Smooth muscle cell (in vitro differentiated cells): Measurements from ENCODE around the gene PSMF1. TPM values are rescaled to one million over a fixed set of nuclear protein-coding genes. Genes with fewer than 3 reads are reported as not detected.

Experiments
- DNase-seq: peaks from one replicate; lab custom pipeline; 2025; ENCODE audit not compliant: unreplicated experiment; lab: John Stamatoyannopoulos, UW
- H2AFZ ChIP-seq: fragments of 200-600 bp; sonication (generic); 2 replicates; pipeline ENCODE4 v1.6.0; 2016; ENCODE audit warnings: antibody characterized with exemption, low read depth, mild to moderate bottlenecking
- H3F3A ChIP-seq: fragments of 200-600 bp; sonication (generic); 2 replicates; pipeline ENCODE4 v1.6.0; 2017; ENCODE audit warnings: antibody characterized with exemption, low read depth
- H3K27ac ChIP-seq: fragments of 200-600 bp; sonication (generic); 2 replicates; pipeline ENCODE4 v1.5.1; 2016; ENCODE audit warnings: low read depth, mild to moderate bottlenecking
- H3K27me3 ChIP-seq: fragments of 200-600 bp; sonication (generic); 2 replicates; pipeline ENCODE4 v1.6.1; 2016; ENCODE audit warnings: low read depth, mild to moderate bottlenecking
- H3K36me3 ChIP-seq: fragments of 200-600 bp; sonication (generic); 2 replicates; pipeline ENCODE4 v1.5.1; 2016; ENCODE audit warnings: low read depth
- H3K4me1 ChIP-seq: fragments of 200-600 bp; sonication (generic); 2 replicates; pipeline ENCODE4 v1.5.1; 2016; ENCODE audit warnings: low read depth
- H3K4me2 ChIP-seq: fragments of 200-600 bp; sonication (generic); 2 replicates; pipeline ENCODE4 v1.6.0; 2016; ENCODE audit warnings: mild to moderate bottlenecking
- H3K4me3 ChIP-seq: fragments of 200-600 bp; sonication (generic); 2 replicates; pipeline ENCODE4 v1.5.1; 2016; ENCODE audit warnings: mild to moderate bottlenecking
- H3K79me2 ChIP-seq: fragments of 200-600 bp; sonication (generic); 2 replicates; pipeline ENCODE4 v1.6.0; 2016; ENCODE audit warnings: low read depth, mild to moderate bottlenecking
- H3K9ac ChIP-seq: fragments of 200-600 bp; sonication (generic); 2 replicates; pipeline ENCODE4 v1.6.0; 2016; ENCODE audit warnings: low read depth
- H3K9me3 ChIP-seq: fragments of 200-600 bp; sonication (generic); replicated peaks from 2 replicates; pipeline ENCODE4 v1.5.1; 2016; ENCODE audit warnings: low read depth
- H4K20me1 ChIP-seq: fragments of 200-600 bp; sonication (generic); 2 replicates; pipeline ENCODE4 v1.6.0; 2016; ENCODE audit warnings: low read depth
- WGBS: methylation state at CpG from one replicate; pipeline ENCODE4 v1.1.7; 2016; ENCODE audit warnings: low lambda C conversion rate; 5-methylcytosine and 5-hydroxymethylcytosine counted together
- polyA plus RNA-seq: library from polyadenylated mRNA; unstranded; fragments of >200 nt; fragmentation: Nextera tagmentation; extraction: Ambion mirVana; gene quantifications from 2 replicates; pipeline ENCODE4 v1.2.1, GENCODE V29; 2016
- total RNA-seq: library from RNA; depleted of rRNA; stranded (reverse); fragments of >200 nt; gene quantifications from 2 replicates; pipeline ENCODE4 v1.2.3, GENCODE V29; 2014
- TF ChIP-seq, protein P1 (sequence below): fragments of 200-600 bp; sonication (generic); IDR thresholded peaks from 2 replicates; pipeline ENCODE4 v1.5.1; 2017; ENCODE audit warnings: borderline replicate concordance, mild to moderate bottlenecking, antibody characterized with exemption; ENCODE audit not compliant: insufficient read depth, poor library complexity, severe bottlenecking

PSMF1 gene
- total and polyA plus RNA-seq, 2 experiments from 2014 or later = 120 to 246 TPM

- H3K4me1 ChIP-seq = no peaks in the 10 kb centered on the region
Measured at GRCh38 chr20:1178623-1179022, 60.2 kb downstream of the PSMF1 start.

GRCh38 chr20:1180949-1181348, 62.5 kb downstream of the PSMF1 start:
- no peaks in the 10 kb centered on the region for H3K36me3 ChIP-seq
- H3K4me2 ChIP-seq = no peak overlapping the region
- no peaks in the 10 kb centered on the region for H3K79me2 ChIP-seq
- H3K9me3 ChIP-seq = no peaks in the 10 kb centered on the region
- H3F3A ChIP-seq = no peaks in the 10 kb centered on the region
- 95% methylated on average over 27 of the region's 27 CpGs for WGBS
- peaks cover 30% of the 10 kb centered on the region for H3K27me3 ChIP-seq
- DNase-seq = no peak
- no peaks in the 10 kb centered on the region for H4K20me1 ChIP-seq
- TF ChIP-seq, protein P1, sequence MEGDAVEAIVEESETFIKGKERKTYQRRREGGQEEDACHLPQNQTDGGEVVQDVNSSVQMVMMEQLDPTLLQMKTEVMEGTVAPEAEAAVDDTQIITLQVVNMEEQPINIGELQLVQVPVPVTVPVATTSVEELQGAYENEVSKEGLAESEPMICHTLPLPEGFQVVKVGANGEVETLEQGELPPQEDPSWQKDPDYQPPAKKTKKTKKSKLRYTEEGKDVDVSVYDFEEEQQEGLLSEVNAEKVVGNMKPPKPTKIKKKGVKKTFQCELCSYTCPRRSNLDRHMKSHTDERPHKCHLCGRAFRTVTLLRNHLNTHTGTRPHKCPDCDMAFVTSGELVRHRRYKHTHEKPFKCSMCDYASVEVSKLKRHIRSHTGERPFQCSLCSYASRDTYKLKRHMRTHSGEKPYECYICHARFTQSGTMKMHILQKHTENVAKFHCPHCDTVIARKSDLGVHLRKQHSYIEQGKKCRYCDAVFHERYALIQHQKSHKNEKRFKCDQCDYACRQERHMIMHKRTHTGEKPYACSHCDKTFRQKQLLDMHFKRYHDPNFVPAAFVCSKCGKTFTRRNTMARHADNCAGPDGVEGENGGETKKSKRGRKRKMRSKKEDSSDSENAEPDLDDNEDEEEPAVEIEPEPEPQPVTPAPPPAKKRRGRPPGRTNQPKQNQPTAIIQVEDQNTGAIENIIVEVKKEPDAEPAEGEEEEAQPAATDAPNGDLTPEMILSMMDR = no peak
- H3K27ac ChIP-seq = no peak overlapping the region
- H3K4me3 ChIP-seq = no peak overlapping the region
- H2AFZ ChIP-seq = no peak overlapping the region
- H3K4me1 ChIP-seq = no peaks in the 10 kb centered on the region
- H3K9ac ChIP-seq = no peak overlapping the region

More at GRCh38 chr20:1178623-1179022, 60.2 kb downstream of the PSMF1 start:
- H3K4me3 ChIP-seq = no peak overlapping the region
- no peaks in the 10 kb centered on the region for H3K9me3 ChIP-seq
- no peaks in the 10 kb centered on the region for H3F3A ChIP-seq
- H3K79me2 ChIP-seq = no peaks in the 10 kb centered on the region
- H3K9ac ChIP-seq = no peak overlapping the region
- no peak overlapping the region for H2AFZ ChIP-seq
- no peak for DNase-seq
- 95% methylated on average over 3 of the region's 3 CpGs for WGBS
- peaks cover 9% of the 10 kb centered on the region for H3K27me3 ChIP-seq
- H3K4me2 ChIP-seq = no peak overlapping the region
- TF ChIP-seq, protein P1 = no peak
- no peak overlapping the region for H3K27ac ChIP-seq
- H4K20me1 ChIP-seq = no peaks in the 10 kb centered on the region
- no peaks in the 10 kb centered on the region for H3K36me3 ChIP-seq

DNA sequence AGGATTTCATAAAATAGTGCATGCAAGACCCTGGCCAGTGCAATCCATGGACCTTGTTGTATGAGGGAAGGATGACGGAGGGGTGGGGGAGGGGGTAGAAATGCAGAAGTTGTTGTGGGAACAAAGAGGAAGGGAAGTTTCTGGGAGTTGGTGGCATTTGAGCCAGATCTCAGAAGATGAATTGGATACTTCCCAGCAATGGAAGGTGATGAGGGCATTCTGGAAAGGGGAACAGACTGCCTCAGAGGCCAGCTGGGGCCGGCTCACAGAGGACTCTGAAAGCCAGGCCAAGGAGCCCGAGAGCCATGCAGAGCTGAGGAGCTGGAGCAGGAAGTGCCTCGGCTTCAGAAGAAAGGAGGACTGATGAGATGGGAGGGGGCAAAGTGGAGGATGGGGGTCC, 63.7 kb downstream of the PSMF1 start:
- 79% methylated on average over 4 of the region's 4 CpGs for WGBS

DNA sequence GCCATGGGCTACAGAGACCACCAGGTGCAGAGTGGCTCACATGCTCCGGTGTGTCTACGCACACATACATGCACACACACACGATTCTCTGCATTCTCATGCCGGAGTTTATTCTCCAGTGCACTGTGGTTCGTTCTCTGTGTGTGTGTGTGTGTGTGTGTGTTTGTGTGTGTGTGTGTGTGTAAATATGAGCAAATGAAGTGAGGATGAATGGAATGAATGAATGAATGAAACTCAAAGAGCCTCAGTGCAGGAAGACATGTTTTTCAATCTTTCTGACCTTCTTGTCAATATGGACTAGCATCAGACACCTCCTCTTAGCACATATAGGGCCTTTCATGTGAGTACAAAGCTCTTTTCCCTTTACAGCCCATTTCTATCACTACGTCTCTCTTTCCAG, 64.8 kb downstream of the PSMF1 start:
- no peak overlapping the region for H2AFZ ChIP-seq
- no peaks in the 10 kb centered on the region for H3K9me3 ChIP-seq
- H3K4me1 ChIP-seq = no peaks in the 10 kb centered on the region
- WGBS = 92% methylated on average over 6 of the region's 6 CpGs
- no peaks in the 10 kb centered on the region for H3K79me2 ChIP-seq
- no peaks in the 10 kb centered on the region for H4K20me1 ChIP-seq
- no peak overlapping the region for H3K27ac ChIP-seq
- no peak overlapping the region for H3K4me3 ChIP-seq
- peaks cover 32% of the 10 kb centered on the region for H3K27me3 ChIP-seq
- DNase-seq = no peak
- H3F3A ChIP-seq = no peaks in the 10 kb centered on the region
- H3K9ac ChIP-seq = no peak overlapping the region
- TF ChIP-seq, protein P1 = no peak
- no peaks in the 10 kb centered on the region for H3K36me3 ChIP-seq
- H3K4me2 ChIP-seq = no peak overlapping the region

More for the DNA sequence above, 63.7 kb downstream of the PSMF1 start:
- no peak for DNase-seq
- H3K9ac ChIP-seq = no peak overlapping the region
- H3K36me3 ChIP-seq = no peaks in the 10 kb centered on the region
- no peaks in the 10 kb centered on the region for H3F3A ChIP-seq
- H3K27ac ChIP-seq = no peak overlapping the region
- H3K4me1 ChIP-seq = no peaks in the 10 kb centered on the region
- H3K79me2 ChIP-seq = no peaks in the 10 kb centered on the region
- H4K20me1 ChIP-seq = no peaks in the 10 kb centered on the region
- no peaks in the 10 kb centered on the region for H3K9me3 ChIP-seq
- no peak overlapping the region for H2AFZ ChIP-seq
- TF ChIP-seq, protein P1 = no peak
- H3K27me3 ChIP-seq = peaks cover 32% of the 10 kb centered on the region
- no peak overlapping the region for H3K4me3 ChIP-seq
- no peak overlapping the region for H3K4me2 ChIP-seq
